ENCODE data around the gene CXCL12. TPM values are rescaled to one million over a fixed set of nuclear protein-coding genes. Genes with fewer than 3 reads are reported as not detected.

The CXCL12 gene
- 0.85 TPM for polyA plus RNA-seq (2013, experiment 1 of 4)
- polyA plus RNA-seq (2013, experiment 2 of 4) = 1.1 TPM
- 1.4 TPM for polyA plus RNA-seq (2013, experiment 3 of 4)
- 2.4 TPM for polyA plus RNA-seq (2013, experiment 4 of 4)

- WGBS, 2 experiments = 1% methylated on average over 75 of the region's 75 CpGs
- Histone ChIP-seq H3K36me3 (ENCODE audit: control insufficient read depth, insufficient read depth, low read length) (no peaks in the 10 kb centered on the region), H3K27me3 (ENCODE audit: control insufficient read depth, insufficient read depth, low read length, poor library complexity, severe bottlenecking) (peaks cover 57% of the 10 kb centered on the region), H3K4me3 (ENCODE audit: insufficient read depth, low read depth, low read length) (peak within 1 kb of the TSS; percentile 43), H3K4me1 (ENCODE audit: control insufficient read depth, insufficient read depth, low read length) (peaks cover 18% of the 10 kb centered on the region), H3K27ac (ENCODE audit: insufficient read depth, low read depth, low read length, poor library complexity, severe bottlenecking) (no peak within 1 kb of the TSS), H3K9me3 (ENCODE audit: control insufficient read depth, low read length) (no peaks in the 10 kb centered on the region)
Measured at GRCh38 chr10:44385026-44385695, at the start of gene CXCL12. TSS of gene CXCL12 (minus strand) at chr10:44385097. CDS start at chr10:44385005, 92 bp downstream.

GRCh38 chr10:44427479-44427878 is 42.6 kb upstream of the CXCL12 start:
- Histone ChIP-seq H3K4me1 (ENCODE audit: control insufficient read depth, insufficient read depth, low read length) (no peaks in the 10 kb centered on the region), H3K9me3 (ENCODE audit: control insufficient read depth, low read length) (no peaks in the 10 kb centered on the region), H3K27ac (ENCODE audit: insufficient read depth, low read depth, low read length, poor library complexity, severe bottlenecking) (no peak overlapping the region), H3K36me3 (ENCODE audit: control insufficient read depth, insufficient read depth, low read length) (no peaks in the 10 kb centered on the region), H3K4me3 (ENCODE audit: insufficient read depth, low read depth, low read length) (no peak overlapping the region), H3K27me3 (ENCODE audit: control insufficient read depth, insufficient read depth, low read length, poor library complexity, severe bottlenecking) (no peaks in the 10 kb centered on the region)
- WGBS, 2 experiments = 96% methylated on average over 2 of the region's 2 CpGs

- no peak overlapping the region for H3K4me3 ChIP-seq (ENCODE audit: insufficient read depth, low read depth, low read length)
- no peaks in the 10 kb centered on the region for H3K4me1 ChIP-seq (ENCODE audit: control insufficient read depth, insufficient read depth, low read length)
- no peak overlapping the region for H3K27ac ChIP-seq (ENCODE audit: insufficient read depth, low read depth, low read length, poor library complexity, severe bottlenecking)
- 82 to 86% methylated on average over 5 of the region's 5 CpGs for WGBS, 2 experiments
- no peaks in the 10 kb centered on the region for H3K27me3 ChIP-seq (ENCODE audit: control insufficient read depth, insufficient read depth, low read length, poor library complexity, severe bottlenecking)
- no peaks in the 10 kb centered on the region for H3K9me3 ChIP-seq (ENCODE audit: control insufficient read depth, low read length)
- H3K36me3 ChIP-seq (ENCODE audit: control insufficient read depth, insufficient read depth, low read length) = no peaks in the 10 kb centered on the region
Measured at GRCh38 chr10:44427037-44427436, 42.1 kb upstream of the CXCL12 start.

- no peaks in the 10 kb centered on the region for H3K4me1 ChIP-seq (ENCODE audit: control insufficient read depth, insufficient read depth, low read length)
- H3K36me3 ChIP-seq (ENCODE audit: control insufficient read depth, insufficient read depth, low read length) = no peaks in the 10 kb centered on the region
- 80 to 81% methylated on average over 8 of the region's 8 CpGs for WGBS, 2 experiments
- H3K4me3 ChIP-seq (ENCODE audit: insufficient read depth, low read depth, low read length) = no peak overlapping the region
- H3K27me3 ChIP-seq (ENCODE audit: control insufficient read depth, insufficient read depth, low read length, poor library complexity, severe bottlenecking) = no peaks in the 10 kb centered on the region
- no peaks in the 10 kb centered on the region for H3K9me3 ChIP-seq (ENCODE audit: control insufficient read depth, low read length)
- no peak overlapping the region for H3K27ac ChIP-seq (ENCODE audit: insufficient read depth, low read depth, low read length, poor library complexity, severe bottlenecking)
Measured at GRCh38 chr10:44426247-44427034, 41.5 kb upstream of the CXCL12 start.

GRCh38 chr10:44425466-44425865 is 40.6 kb upstream of the CXCL12 start:
- Histone ChIP-seq H3K27me3 (ENCODE audit: control insufficient read depth, insufficient read depth, low read length, poor library complexity, severe bottlenecking) (no peaks in the 10 kb centered on the region), H3K9me3 (ENCODE audit: control insufficient read depth, low read length) (no peaks in the 10 kb centered on the region), H3K4me1 (ENCODE audit: control insufficient read depth, insufficient read depth, low read length) (no peaks in the 10 kb centered on the region), H3K27ac (ENCODE audit: insufficient read depth, low read depth, low read length, poor library complexity, severe bottlenecking) (no peak overlapping the region), H3K36me3 (ENCODE audit: control insufficient read depth, insufficient read depth, low read length) (no peaks in the 10 kb centered on the region), H3K4me3 (ENCODE audit: insufficient read depth, low read depth, low read length) (no peak overlapping the region)
- WGBS, 2 experiments = 90 to 91% methylated on average over 8 of the region's 8 CpGs

GRCh38 chr10:44424957-44425356 is 40.1 kb upstream of the CXCL12 start:
- Histone ChIP-seq H3K27ac (ENCODE audit: insufficient read depth, low read depth, low read length, poor library complexity, severe bottlenecking) (no peak overlapping the region), H3K9me3 (ENCODE audit: control insufficient read depth, low read length) (no peaks in the 10 kb centered on the region), H3K27me3 (ENCODE audit: control insufficient read depth, insufficient read depth, low read length, poor library complexity, severe bottlenecking) (no peaks in the 10 kb centered on the region), H3K4me1 (ENCODE audit: control insufficient read depth, insufficient read depth, low read length) (no peaks in the 10 kb centered on the region), H3K36me3 (ENCODE audit: control insufficient read depth, insufficient read depth, low read length) (no peaks in the 10 kb centered on the region), H3K4me3 (ENCODE audit: insufficient read depth, low read depth, low read length) (no peak overlapping the region)
- WGBS, 2 experiments = 88 to 89% methylated on average over 13 of the region's 13 CpGs

GRCh38 chr10:44424298-44424697 is 39.4 kb upstream of the CXCL12 start:
- no peak overlapping the region for H3K27ac ChIP-seq (ENCODE audit: insufficient read depth, low read depth, low read length, poor library complexity, severe bottlenecking)
- no peaks in the 10 kb centered on the region for H3K4me1 ChIP-seq (ENCODE audit: control insufficient read depth, insufficient read depth, low read length)
- 70 to 76% methylated on average over 5 of the region's 5 CpGs for WGBS, 2 experiments
- H3K9me3 ChIP-seq (ENCODE audit: control insufficient read depth, low read length) = no peaks in the 10 kb centered on the region
- no peak overlapping the region for H3K4me3 ChIP-seq (ENCODE audit: insufficient read depth, low read depth, low read length)
- no peaks in the 10 kb centered on the region for H3K27me3 ChIP-seq (ENCODE audit: control insufficient read depth, insufficient read depth, low read length, poor library complexity, severe bottlenecking)
- H3K36me3 ChIP-seq (ENCODE audit: control insufficient read depth, insufficient read depth, low read length) = no peaks in the 10 kb centered on the region

GRCh38 chr10:44422570-44423101 is 37.7 kb upstream of the CXCL12 start:
- Histone ChIP-seq H3K27me3 (ENCODE audit: control insufficient read depth, insufficient read depth, low read length, poor library complexity, severe bottlenecking) (no peaks in the 10 kb centered on the region), H3K36me3 (ENCODE audit: control insufficient read depth, insufficient read depth, low read length) (no peaks in the 10 kb centered on the region), H3K4me3 (ENCODE audit: insufficient read depth, low read depth, low read length) (no peak overlapping the region), H3K27ac (ENCODE audit: insufficient read depth, low read depth, low read length, poor library complexity, severe bottlenecking) (no peak overlapping the region), H3K9me3 (ENCODE audit: control insufficient read depth, low read length) (no peaks in the 10 kb centered on the region), H3K4me1 (ENCODE audit: control insufficient read depth, insufficient read depth, low read length) (no peaks in the 10 kb centered on the region)
- WGBS, 2 experiments = 82 to 85% methylated on average over 7 to 8 of the region's 8 CpGs

GRCh38 chr10:44422153-44422552 is 37.3 kb upstream of the CXCL12 start:
- H3K4me3 ChIP-seq (ENCODE audit: insufficient read depth, low read depth, low read length) = no peak overlapping the region
- H3K4me1 ChIP-seq (ENCODE audit: control insufficient read depth, insufficient read depth, low read length) = no peaks in the 10 kb centered on the region
- H3K27ac ChIP-seq (ENCODE audit: insufficient read depth, low read depth, low read length, poor library complexity, severe bottlenecking) = no peak overlapping the region
- H3K27me3 ChIP-seq (ENCODE audit: control insufficient read depth, insufficient read depth, low read length, poor library complexity, severe bottlenecking) = no peaks in the 10 kb centered on the region
- WGBS, 2 experiments = 88 to 92% methylated on average over 2 of the region's 2 CpGs
- H3K36me3 ChIP-seq (ENCODE audit: control insufficient read depth, insufficient read depth, low read length) = no peaks in the 10 kb centered on the region
- no peaks in the 10 kb centered on the region for H3K9me3 ChIP-seq (ENCODE audit: control insufficient read depth, low read length)

Measured in ectodermal cell (in vitro differentiated cells).